Loucy (cell line): ENCODE data around the gene DLGAP1.

Experiments
- H2AFZ ChIP-seq: fragments of 200-600 bp; sonication (generic); 2 replicates; pipeline ENCODE4 v1.6.0; 2016; ENCODE audit warnings: antibody characterized with exemption, mild to moderate bottlenecking, low read length, moderate library complexity
- H3F3A ChIP-seq: fragments of 200-600 bp; 2 replicates; pipeline ENCODE4 v1.6.0; 2016; ENCODE audit warnings: antibody characterized with exemption, low read depth, mild to moderate bottlenecking
- H3K27me3 ChIP-seq: fragments of 200-600 bp; sonication (generic); 2 replicates; pipeline ENCODE4 v1.6.1; 2014; ENCODE audit warnings: low read length, mild to moderate bottlenecking; ENCODE audit not compliant: insufficient read depth, poor library complexity, severe bottlenecking
- H3K36me3 ChIP-seq: fragments of 200-600 bp; sonication (generic); 2 replicates; pipeline ENCODE4 v1.6.1; 2016; ENCODE audit warnings: low read length; ENCODE audit not compliant: insufficient read depth
- H3K4me1 ChIP-seq: fragments of 200-600 bp; sonication (generic); 2 replicates; pipeline ENCODE4 v1.5.1; 2014; ENCODE audit warnings: low read length, mild to moderate bottlenecking; ENCODE audit not compliant: insufficient read depth, poor library complexity, severe bottlenecking
- H3K4me2 ChIP-seq: fragments of 200-600 bp; sonication (generic); 2 replicates; pipeline ENCODE4 v1.6.0; 2014; ENCODE audit warnings: antibody characterized with exemption, low read length, low read depth, mild to moderate bottlenecking; ENCODE audit not compliant: poor library complexity, severe bottlenecking
- H3K4me3 ChIP-seq: fragments of 200-600 bp; sonication (generic); 2 replicates; pipeline ENCODE4 v1.5.1; 2014; ENCODE audit warnings: low read length, mild to moderate bottlenecking, mixed read lengths; ENCODE audit not compliant: poor library complexity, severe bottlenecking
- H3K79me2 ChIP-seq: fragments of 200-600 bp; sonication (generic); 2 replicates; pipeline ENCODE4 v1.6.1; 2014; ENCODE audit warnings: low read length; ENCODE audit not compliant: insufficient read depth
- H3K9ac ChIP-seq: fragments of 200-600 bp; sonication (generic); 2 replicates; pipeline ENCODE4 v1.6.0; 2014; ENCODE audit warnings: mild to moderate bottlenecking, low read depth, low read length, moderate library complexity; ENCODE audit not compliant: poor library complexity, severe bottlenecking
- H3K9me2 ChIP-seq: fragments of 200-600 bp; sonication (generic); replicated peaks from 2 replicates; pipeline ENCODE4 v1.6.1; 2016; ENCODE audit warnings: low read depth, low read length, mixed read lengths
- H3K9me3 ChIP-seq: fragments of 200-600 bp; sonication (generic); 2 replicates; pipeline ENCODE4 v1.6.1; 2014; ENCODE audit warnings: mild to moderate bottlenecking, antibody characterized with exemption, low read length, low read depth; ENCODE audit not compliant: insufficient read depth
- H4K20me1 ChIP-seq: fragments of 200-600 bp; sonication (generic); 2 replicates; pipeline ENCODE4 v1.6.0; 2014; ENCODE audit warnings: antibody characterized with exemption, low read length, mild to moderate bottlenecking; ENCODE audit not compliant: insufficient read depth, poor library complexity, severe bottlenecking
- CTCF ChIP-seq: fragments of 200-600 bp; sonication (generic); conservative IDR thresholded peaks from 2 replicates; pipeline ENCODE4 v1.5.1; 2014; ENCODE audit warnings: mild to moderate bottlenecking, antibody characterized with exemption, low read length
- EZH2phosphoT487 ChIP-seq: fragments of 200-600 bp; IDR thresholded peaks from 2 replicates; pipeline ENCODE4 v1.6.1; 2018; ENCODE audit warnings: antibody characterized with exemption, mild to moderate bottlenecking, moderate library complexity, borderline replicate concordance

DLGAP1 gene

GRCh38 chr18:3852321-3852720, 602.8 kb downstream of the DLGAP1 start:
- Histone ChIP-seq H3K9me2 (no peaks in the 10 kb centered on the region), H3K9me3 (no peaks in the 10 kb centered on the region), H4K20me1 (no peaks in the 10 kb centered on the region), H3K4me1 (no peaks in the 10 kb centered on the region), H3K4me3 (no peak overlapping the region), H3K4me2 (no peak overlapping the region), H3K27me3 (no peaks in the 10 kb centered on the region), H3K9ac (no peak overlapping the region), H2AFZ (no peak overlapping the region), H3F3A (no peaks in the 10 kb centered on the region), H3K36me3 (no peaks in the 10 kb centered on the region), H3K79me2 (no peaks in the 10 kb centered on the region)
- TF ChIP-seq EZH2phosphoT487 (no peak), CTCF (no peak)

GRCh38 chr18:3851159-3851558, 603.9 kb downstream of the DLGAP1 start:
- Histone ChIP-seq H3K4me3 (no peak overlapping the region), H3K4me1 (no peaks in the 10 kb centered on the region), H3K9me3 (no peaks in the 10 kb centered on the region), H3F3A (no peaks in the 10 kb centered on the region), H3K79me2 (no peaks in the 10 kb centered on the region), H3K9me2 (no peaks in the 10 kb centered on the region), H3K4me2 (no peak overlapping the region), H3K9ac (no peak overlapping the region), H3K36me3 (no peaks in the 10 kb centered on the region), H4K20me1 (no peaks in the 10 kb centered on the region), H2AFZ (no peak overlapping the region), H3K27me3 (no peaks in the 10 kb centered on the region)
- TF ChIP-seq CTCF (no peak), EZH2phosphoT487 (no peak)

- Histone ChIP-seq H3K36me3 (no peaks in the 10 kb centered on the region), H3K4me2 (no peak overlapping the region), H2AFZ (no peak overlapping the region), H3K9me2 (no peaks in the 10 kb centered on the region), H3K79me2 (no peaks in the 10 kb centered on the region), H3F3A (no peaks in the 10 kb centered on the region), H4K20me1 (no peaks in the 10 kb centered on the region), H3K9ac (no peak overlapping the region), H3K9me3 (no peaks in the 10 kb centered on the region), H3K4me1 (no peaks in the 10 kb centered on the region), H3K27me3 (no peaks in the 10 kb centered on the region), H3K4me3 (no peak overlapping the region)
- no peak for TF ChIP-seq CTCF
- no peak for TF ChIP-seq EZH2phosphoT487
Measured at GRCh38 chr18:3848316-3848715, 606.8 kb downstream of the DLGAP1 start.
